Mesendoderm (in vitro differentiated cells): ENCODE measurements around the gene RTF2.

Experiments used
- DNase-seq: peaks from one replicate; pipeline ENCODE4 v3.0.0; 2013
- H2AK5ac ChIP-seq: 2 replicates; pipeline ENCODE4 v1.6.1; 2013; ENCODE audit warnings: low read length, inconsistent platforms
- H2BK120ac ChIP-seq: 2 replicates; pipeline ENCODE4 v1.6.1; 2013; ENCODE audit warnings: low read depth, mild to moderate bottlenecking, low read length, moderate library complexity, mixed read lengths
- H2BK15ac ChIP-seq: replicated peaks from 2 replicates; pipeline ENCODE4 v1.6.1; 2013; ENCODE audit warnings: low read depth, mild to moderate bottlenecking, moderate library complexity
- H2BK5ac ChIP-seq: 2 replicates; pipeline ENCODE4 v1.6.1; 2013; ENCODE audit warnings: low read length, inconsistent platforms
- H3K18ac ChIP-seq: 2 replicates; pipeline ENCODE4 v1.6.1; 2013; ENCODE audit warnings: mild to moderate bottlenecking, low read length, mixed read lengths
- H3K23ac ChIP-seq: one replicate; pipeline ENCODE4 v1.6.1; 2013; ENCODE audit warnings: low read length
- H3K27ac ChIP-seq: 2 replicates; pipeline ENCODE4 v1.5.1; 2013; ENCODE audit warnings: low read depth, mild to moderate bottlenecking, inconsistent platforms, low read length, moderate library complexity
- H3K27me3 ChIP-seq: 2 replicates; pipeline ENCODE4 v1.6.1; 2013; ENCODE audit warnings: low read length, control low read depth, mild to moderate bottlenecking, inconsistent platforms; ENCODE audit not compliant: insufficient read depth, poor library complexity
- H3K36me3 ChIP-seq: 2 replicates; pipeline ENCODE4 v1.6.1; 2013; ENCODE audit warnings: low read length, inconsistent platforms; ENCODE audit not compliant: control insufficient read depth, insufficient read depth
- H3K4ac ChIP-seq: one replicate; pipeline ENCODE4 v1.6.1; 2013; ENCODE audit warnings: low read depth, mild to moderate bottlenecking, low read length, moderate library complexity
- H3K4me1 ChIP-seq: 2 replicates; pipeline ENCODE4 v1.6.1; 2013; ENCODE audit warnings: low read depth, low read length, inconsistent platforms; ENCODE audit not compliant: control insufficient read depth
- H3K4me2 ChIP-seq: 2 replicates; pipeline ENCODE4 v1.6.1; 2013; ENCODE audit warnings: low read length
- H3K4me3 ChIP-seq: 2 replicates; pipeline ENCODE4 v1.5.1; 2013; ENCODE audit warnings: mild to moderate bottlenecking, low read length
- H3K56ac ChIP-seq: one replicate; pipeline ENCODE4 v1.6.1; 2013; ENCODE audit warnings: low read length
- H3K79me1 ChIP-seq: 2 replicates; pipeline ENCODE4 v1.6.1; 2013; ENCODE audit warnings: low read length, inconsistent platforms
- H3K79me2 ChIP-seq: 2 replicates; pipeline ENCODE4 v1.6.1; 2013; ENCODE audit warnings: mild to moderate bottlenecking, low read length; ENCODE audit not compliant: control insufficient read depth, insufficient read depth
- H3K9ac ChIP-seq: 2 replicates; pipeline ENCODE4 v1.6.1; 2013; ENCODE audit warnings: low read length, inconsistent platforms
- H4K5ac ChIP-seq: one replicate; pipeline ENCODE4 v1.6.1; 2013; ENCODE audit warnings: low read length
- H4K8ac ChIP-seq: one replicate; pipeline ENCODE4 v1.6.1; 2013; ENCODE audit warnings: low read depth, mild to moderate bottlenecking, control low read depth, low read length, moderate library complexity
- whole genome bisulfite sequencing: extraction: QIAGEN DNeasy Blood & Tissue Kit; methylation state at CpG from one replicate; pipeline ENCODE4 v1.1.7; 2013; ENCODE audit warnings: low lambda C conversion rate, missing lambda C conversion rate; ENCODE audit not compliant: insufficient coverage; ENCODE audit errors: extremely low coverage; 5-methylcytosine and 5-hydroxymethylcytosine counted together

Gene RTF2

GRCh38 chr20:56458206-56458821, 10.1 kb upstream of the RTF2 start:
- Histone ChIP-seq H3K9ac (no peak overlapping the region), H3K27me3 (no peaks in the 10 kb centered on the region), H3K4me2 (no peak overlapping the region), H3K56ac (no peak overlapping the region), H2BK120ac (no peak overlapping the region), H3K18ac (no peak overlapping the region), H3K23ac (no peak overlapping the region), H3K79me1 (no peaks in the 10 kb centered on the region), H3K4me3 (no peak overlapping the region), H3K27ac (no peak overlapping the region), H3K4ac (no peak overlapping the region), H3K79me2 (no peaks in the 10 kb centered on the region), H3K36me3 (no peaks in the 10 kb centered on the region), H2BK15ac (no peak overlapping the region), H2AK5ac (no peak overlapping the region), H4K5ac (no peak overlapping the region), H4K8ac (no peak overlapping the region), H2BK5ac (no peak overlapping the region), H3K4me1 (no peaks in the 10 kb centered on the region)
- no peak for DNase-seq
- WGBS: no CpG with 5 or more reads among the region's 22 CpGs

GRCh38 chr20:56460459-56460858, 8.0 kb upstream of the RTF2 start:
- Histone ChIP-seq H2AK5ac (no peak overlapping the region), H2BK5ac (no peak overlapping the region), H3K23ac (no peak overlapping the region), H3K4me2 (no peak overlapping the region), H4K5ac (no peak overlapping the region), H2BK15ac (no peak overlapping the region), H4K8ac (no peak overlapping the region), H2BK120ac (no peak overlapping the region), H3K9ac (no peak overlapping the region), H3K36me3 (no peaks in the 10 kb centered on the region), H3K27me3 (no peaks in the 10 kb centered on the region), H3K79me1 (no peaks in the 10 kb centered on the region), H3K18ac (no peak overlapping the region), H3K4me3 (no peak overlapping the region), H3K4ac (no peak overlapping the region), H3K79me2 (no peaks in the 10 kb centered on the region), H3K56ac (no peak overlapping the region), H3K27ac (no peak overlapping the region), H3K4me1 (no peaks in the 10 kb centered on the region)
- WGBS: no CpG with 5 or more reads among the region's 3 CpGs
- no peak for DNase-seq

GRCh38 chr20:56461576-56461975, 6.9 kb upstream of the RTF2 start:
- Histone ChIP-seq H4K5ac (no peak overlapping the region), H3K27me3 (no peaks in the 10 kb centered on the region), H3K23ac (no peak overlapping the region), H3K79me2 (no peaks in the 10 kb centered on the region), H2AK5ac (no peak overlapping the region), H4K8ac (no peak overlapping the region), H3K18ac (no peak overlapping the region), H3K27ac (no peak overlapping the region), H3K36me3 (no peaks in the 10 kb centered on the region), H3K4me3 (no peak overlapping the region), H3K4me1 (no peaks in the 10 kb centered on the region), H3K56ac (no peak overlapping the region), H3K9ac (no peak overlapping the region), H2BK5ac (no peak overlapping the region), H2BK120ac (no peak overlapping the region), H3K79me1 (no peaks in the 10 kb centered on the region), H3K4ac (no peak overlapping the region), H3K4me2 (no peak overlapping the region), H2BK15ac (no peak overlapping the region)
- WGBS: no CpG with 5 or more reads among the region's 3 CpGs
- no peak for DNase-seq

GRCh38 chr20:56463428-56463827, 5.0 kb upstream of the RTF2 start:
- Histone ChIP-seq H3K4me1 (no peaks in the 10 kb centered on the region), H3K4me3 (no peak overlapping the region), H2BK15ac (no peak overlapping the region), H3K56ac (no peak overlapping the region), H2BK5ac (no peak overlapping the region), H4K8ac (no peak overlapping the region), H3K27me3 (no peaks in the 10 kb centered on the region), H3K27ac (no peak overlapping the region), H3K23ac (no peak overlapping the region), H3K79me1 (no peaks in the 10 kb centered on the region), H2AK5ac (no peak overlapping the region), H3K79me2 (no peaks in the 10 kb centered on the region), H4K5ac (no peak overlapping the region), H3K4ac (no peak overlapping the region), H3K36me3 (no peaks in the 10 kb centered on the region), H3K4me2 (no peak overlapping the region), H3K18ac (no peak overlapping the region), H2BK120ac (no peak overlapping the region), H3K9ac (no peak overlapping the region)
- no CpG with 5 or more reads among the region's 3 CpGs for WGBS
- DNase-seq: no peak

- no peak overlapping the region for H3K4me2 ChIP-seq
- no peak overlapping the region for H4K8ac ChIP-seq
- WGBS: no CpG with 5 or more reads among the region's 7 CpGs
- H3K4me1 ChIP-seq: no peaks in the 10 kb centered on the region
- H2AK5ac ChIP-seq: no peak overlapping the region
- no peak overlapping the region for H3K56ac ChIP-seq
- peaks cover 15% of the 10 kb centered on the region for H3K79me2 ChIP-seq
- no peak overlapping the region for H3K4ac ChIP-seq
- H3K79me1 ChIP-seq: peaks cover 13% of the 10 kb centered on the region
- no peaks in the 10 kb centered on the region for H3K36me3 ChIP-seq
- no peak overlapping the region for H4K5ac ChIP-seq
- no peak overlapping the region for H3K18ac ChIP-seq
- no peak overlapping the region for H3K23ac ChIP-seq
- no peaks in the 10 kb centered on the region for H3K27me3 ChIP-seq
- H2BK120ac ChIP-seq: no peak overlapping the region
- no peak overlapping the region for H2BK5ac ChIP-seq
- no peak overlapping the region for H3K27ac ChIP-seq
- DNase-seq: no peak
- no peak overlapping the region for H2BK15ac ChIP-seq
- no peak overlapping the region for H3K4me3 ChIP-seq
- H3K9ac ChIP-seq: no peak overlapping the region
These were observed 2.4 kb upstream of the RTF2 start for GRCh38 chr20:56465997-56466396.

GRCh38 chr20:56467968-56468315, 485 bp upstream of the RTF2 start:
- WGBS: no CpG with 5 or more reads among the region's 7 CpGs
- H3K4me3 ChIP-seq: peak overlapping the region; percentile 65
- DNase-seq: no peak
- no peaks in the 10 kb centered on the region for H3K27me3 ChIP-seq
- H3K4ac ChIP-seq: no peak overlapping the region
- no peak overlapping the region for H3K18ac ChIP-seq
- peak overlapping the region; percentile 76 for H3K9ac ChIP-seq
- H4K5ac ChIP-seq: no peak overlapping the region
- H2BK15ac ChIP-seq: no peak overlapping the region
- H3K36me3 ChIP-seq: no peaks in the 10 kb centered on the region
- no peak overlapping the region for H2BK120ac ChIP-seq
- H2AK5ac ChIP-seq: no peak overlapping the region
- H3K56ac ChIP-seq: peak overlapping the region; percentile 88
- peaks cover 15% of the 10 kb centered on the region for H3K79me2 ChIP-seq
- H3K79me1 ChIP-seq: peaks cover 13% of the 10 kb centered on the region
- H4K8ac ChIP-seq: no peak overlapping the region
- no peaks in the 10 kb centered on the region for H3K4me1 ChIP-seq
- H3K23ac ChIP-seq: no peak overlapping the region
- H3K27ac ChIP-seq: no peak overlapping the region
- H3K4me2 ChIP-seq: peak overlapping the region; percentile 87
- no peak overlapping the region for H2BK5ac ChIP-seq
